ENCODE data around the gene ADAMTS16.

GRCh38 chr5:5092149-5092548 lies 48.0 kb upstream of the ADAMTS16 start:
- TF ChIP-seq, protein P1, sequence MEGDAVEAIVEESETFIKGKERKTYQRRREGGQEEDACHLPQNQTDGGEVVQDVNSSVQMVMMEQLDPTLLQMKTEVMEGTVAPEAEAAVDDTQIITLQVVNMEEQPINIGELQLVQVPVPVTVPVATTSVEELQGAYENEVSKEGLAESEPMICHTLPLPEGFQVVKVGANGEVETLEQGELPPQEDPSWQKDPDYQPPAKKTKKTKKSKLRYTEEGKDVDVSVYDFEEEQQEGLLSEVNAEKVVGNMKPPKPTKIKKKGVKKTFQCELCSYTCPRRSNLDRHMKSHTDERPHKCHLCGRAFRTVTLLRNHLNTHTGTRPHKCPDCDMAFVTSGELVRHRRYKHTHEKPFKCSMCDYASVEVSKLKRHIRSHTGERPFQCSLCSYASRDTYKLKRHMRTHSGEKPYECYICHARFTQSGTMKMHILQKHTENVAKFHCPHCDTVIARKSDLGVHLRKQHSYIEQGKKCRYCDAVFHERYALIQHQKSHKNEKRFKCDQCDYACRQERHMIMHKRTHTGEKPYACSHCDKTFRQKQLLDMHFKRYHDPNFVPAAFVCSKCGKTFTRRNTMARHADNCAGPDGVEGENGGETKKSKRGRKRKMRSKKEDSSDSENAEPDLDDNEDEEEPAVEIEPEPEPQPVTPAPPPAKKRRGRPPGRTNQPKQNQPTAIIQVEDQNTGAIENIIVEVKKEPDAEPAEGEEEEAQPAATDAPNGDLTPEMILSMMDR (IDR thresholded peaks at IDR 0.05; ENCODE audit: poor library complexity): no peak
- no peak for TF ChIP-seq EZH2phosphoT487 (IDR thresholded peaks at IDR 0.05; ENCODE audit: low read depth, severe bottlenecking, unreplicated experiment)
- no peak for TF ChIP-seq EZH2 (IDR thresholded peaks at IDR 0.05; ENCODE audit: borderline replicate concordance)

All from hepatocyte (in vitro differentiated cells).